Measurements from ENCODE around the gene ASCC3. TPM values are rescaled to one million over a fixed set of nuclear protein-coding genes. Genes with fewer than 3 reads are reported as not detected.

Gene ASCC3
- total RNA-seq, 1 experiment from 2014 or later: 48.2 TPM

- Mint-ChIP-seq H3K36me3 (ENCODE audit: insufficient read depth, unreplicated experiment) (no peaks in the 10 kb centered on the region), H3K9me3 (ENCODE audit: unreplicated experiment) (peaks cover 3% of the 10 kb centered on the region), H3K27me3 (ENCODE audit: insufficient read depth, unreplicated experiment) (no peaks in the 10 kb centered on the region), H3K4me1 (ENCODE audit: low read depth, unreplicated experiment) (no peaks in the 10 kb centered on the region), H3K27ac (ENCODE audit: unreplicated experiment) (no peak overlapping the region), H3K4me3 (ENCODE audit: unreplicated experiment) (no peak overlapping the region)
- Histone ChIP-seq H3K4me1 (peaks cover 19% of the 10 kb centered on the region), H3K9me3 (peaks cover 3% of the 10 kb centered on the region), H3K36me3 (ENCODE audit: control insufficient read depth, insufficient read depth, low read length) (no peaks in the 10 kb centered on the region), H3K27me3 (replicated peaks; ENCODE audit: control insufficient read depth, insufficient read depth, low read length) (no peaks in the 10 kb centered on the region), H3K4me3 (ENCODE audit: low read depth, low read length) (no peak overlapping the region)
- ChIA-PET CTCF (no interaction called here), POLR2A (no interaction called here)
- BruUV-seq (replicated peaks): no TSS peak
- intact Hi-C loops (cut with micrococcal nuclease; ENCODE audit: unreplicated experiment): no loop called here
- no peak for DNase-seq
- no peak for TF ChIP-seq CTCF (IDR thresholded peaks at IDR 0.05; ENCODE audit: insufficient read depth in 1 of 2, low read depth in 1 of 2, low read length in 1 of 2, severe bottlenecking in 1 of 2, unreplicated experiment in 1 of 2)
Measured at GRCh38 chr6:100893743-100894142, 12.6 kb upstream of the ASCC3 start.

GRCh38 chr6:100892693-100893092 lies 11.6 kb upstream of the ASCC3 start:
- no peaks in the 10 kb centered on the region for H3K4me1 Mint-ChIP-seq (ENCODE audit: low read depth, unreplicated experiment)
- no peak overlapping the region for H3K4me3 ChIP-seq (ENCODE audit: low read depth, low read length)
- H3K4me1 ChIP-seq: peaks cover 19% of the 10 kb centered on the region
- DNase-seq: no peak
- no peaks in the 10 kb centered on the region for H3K9me3 Mint-ChIP-seq (ENCODE audit: unreplicated experiment)
- ChIA-PET CTCF (interaction anchor here (0.6 kb wide), 1 partner anchor 40 kb away, joined by 4 read pairs; no protein-coding TSS in a partner anchor), POLR2A (no interaction called here)
- no peak overlapping the region for H3K27ac Mint-ChIP-seq (ENCODE audit: unreplicated experiment)
- intact Hi-C loops (cut with micrococcal nuclease; ENCODE audit: unreplicated experiment): no loop called here
- no peaks in the 10 kb centered on the region for H3K27me3 ChIP-seq (replicated peaks; ENCODE audit: control insufficient read depth, insufficient read depth, low read length)
- no peak for TF ChIP-seq CTCF (IDR thresholded peaks at IDR 0.05; ENCODE audit: insufficient read depth in 1 of 2, low read depth in 1 of 2, low read length in 1 of 2, severe bottlenecking in 1 of 2, unreplicated experiment in 1 of 2)
- BruUV-seq (replicated peaks): no TSS peak
- H3K9me3 ChIP-seq: peaks cover 3% of the 10 kb centered on the region; the same call in 1 of the 2 replicates
- H3K4me3 Mint-ChIP-seq (ENCODE audit: unreplicated experiment): no peak overlapping the region
- H3K36me3 ChIP-seq (ENCODE audit: control insufficient read depth, insufficient read depth, low read length): no peaks in the 10 kb centered on the region
- no peaks in the 10 kb centered on the region for H3K36me3 Mint-ChIP-seq (ENCODE audit: insufficient read depth, unreplicated experiment)
- H3K27me3 Mint-ChIP-seq (ENCODE audit: insufficient read depth, unreplicated experiment): no peaks in the 10 kb centered on the region

- Histone ChIP-seq H3K27me3 (replicated peaks; ENCODE audit: control insufficient read depth, insufficient read depth, low read length) (no peaks in the 10 kb centered on the region), H3K4me3 (ENCODE audit: low read depth, low read length) (no peak overlapping the region), H3K36me3 (ENCODE audit: control insufficient read depth, insufficient read depth, low read length) (no peaks in the 10 kb centered on the region), H3K4me1 (peaks cover 22% of the 10 kb centered on the region), H3K9me3 (peaks cover 3% of the 10 kb centered on the region; the same call in 1 of the 2 replicates)
- Mint-ChIP-seq H3K9me3 (ENCODE audit: unreplicated experiment) (no peaks in the 10 kb centered on the region), H3K27ac (ENCODE audit: unreplicated experiment) (no peak overlapping the region), H3K4me1 (ENCODE audit: low read depth, unreplicated experiment) (no peaks in the 10 kb centered on the region), H3K27me3 (ENCODE audit: insufficient read depth, unreplicated experiment) (no peaks in the 10 kb centered on the region), H3K4me3 (ENCODE audit: unreplicated experiment) (no peak overlapping the region), H3K36me3 (ENCODE audit: insufficient read depth, unreplicated experiment) (no peaks in the 10 kb centered on the region)
- POLR2A ChIA-PET: interaction anchor here (1.7 kb wide), 1 partner anchor 11 kb away, joined by 18 read pairs; the partner anchor contains the start of gene ASCC3
- no TSS peak for BruUV-seq (replicated peaks)
- CTCF ChIA-PET: no interaction called here
- TF ChIP-seq CTCF (IDR thresholded peaks at IDR 0.05; ENCODE audit: insufficient read depth in 1 of 2, low read depth in 1 of 2, low read length in 1 of 2, severe bottlenecking in 1 of 2, unreplicated experiment in 1 of 2): no peak
- intact Hi-C loops (cut with micrococcal nuclease; ENCODE audit: unreplicated experiment): no loop called here
- DNase-seq: no peak
Measured at GRCh38 chr6:100892116-100892515, 11.0 kb upstream of the ASCC3 start.

All from Caco-2 (cell line).